ENCODE data around the gene PPP1R9A. TPM values are rescaled to one million over a fixed set of nuclear protein-coding genes. Genes with fewer than 3 reads are reported as not detected.

PPP1R9A gene
- total RNA-seq, 2 experiments from 2014 or later, result not detected

DNA sequence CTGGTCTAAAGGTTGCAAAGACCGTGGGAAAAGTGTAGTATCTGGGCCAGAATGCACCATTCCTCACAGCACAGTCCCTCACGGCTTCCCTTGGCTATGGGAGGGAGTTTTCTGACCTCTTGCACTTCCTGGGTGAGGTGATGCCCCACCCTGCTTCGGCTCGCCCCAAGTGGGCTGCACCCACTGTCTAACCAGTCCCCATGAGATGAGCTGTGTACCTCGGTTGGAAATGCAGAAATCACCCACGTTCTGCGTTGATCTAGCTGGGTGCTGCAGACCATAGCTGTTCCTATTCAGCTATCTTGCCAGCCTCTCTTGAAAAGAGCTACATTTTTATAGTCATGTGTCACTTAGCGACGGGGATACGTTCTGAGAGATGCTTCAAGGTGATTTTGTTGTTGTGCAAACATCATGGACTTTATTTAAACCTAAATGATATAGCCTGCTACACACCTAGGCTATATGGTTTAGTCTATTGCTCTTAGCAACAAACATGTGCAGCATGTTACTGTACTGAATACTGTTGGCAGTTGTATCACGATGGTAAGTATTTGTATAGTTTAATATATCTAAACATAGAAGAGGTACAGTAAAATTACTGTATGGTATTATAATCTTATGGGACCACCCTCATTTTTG, 120.0 kb downstream of the PPP1R9A start:
- DNase-seq, result no peak
- Mint-ChIP-seq H3K4me3 (no peak overlapping the region), H3K4me1 (ENCODE audit: low read depth) (no peaks in the 10 kb centered on the region), H3K27ac (no peak overlapping the region), H3K9me3 (peaks cover 18% of the 10 kb centered on the region), H3K27me3 (ENCODE audit: low read depth) (no peaks in the 10 kb centered on the region), H3K36me3 (ENCODE audit: low read depth) (no peaks in the 10 kb centered on the region)
- CTCF ChIA-PET, result no interaction called here
- intact Hi-C loops (cut with micrococcal nuclease), result no loop called here

DNA sequence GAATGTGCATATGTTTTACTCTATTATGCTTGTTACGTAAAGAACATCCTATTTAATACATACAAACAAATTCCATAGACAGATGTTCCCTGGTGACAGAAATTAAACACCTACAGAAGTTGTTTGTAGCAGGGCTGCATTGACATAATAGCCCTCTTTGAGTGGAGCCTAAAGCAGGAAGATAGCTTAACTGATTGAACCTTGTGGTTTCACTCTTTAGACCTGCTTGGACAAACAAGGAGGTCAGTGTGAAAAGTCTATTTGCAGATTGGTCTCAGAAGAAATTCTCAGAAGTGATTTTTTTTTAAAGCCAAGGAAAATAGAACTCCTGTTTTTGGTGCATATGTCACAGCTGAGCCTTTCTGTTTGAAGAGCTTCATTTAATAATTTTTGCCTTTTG, 121.3 kb downstream of the PPP1R9A start:
- CTCF ChIA-PET, result no interaction called here
- no peaks in the 10 kb centered on the region for H3K36me3 Mint-ChIP-seq (ENCODE audit: low read depth)
- peaks cover 15% of the 10 kb centered on the region for H3K9me3 Mint-ChIP-seq
- peaks cover 3% of the 10 kb centered on the region for H3K27me3 Mint-ChIP-seq (ENCODE audit: low read depth)
- no peak overlapping the region for H3K27ac Mint-ChIP-seq
- H3K4me3 Mint-ChIP-seq, result no peak overlapping the region
- DNase-seq, result no peak
- intact Hi-C loops (cut with micrococcal nuclease), result no loop called here
- no peaks in the 10 kb centered on the region for H3K4me1 Mint-ChIP-seq (ENCODE audit: low read depth)

DNA sequence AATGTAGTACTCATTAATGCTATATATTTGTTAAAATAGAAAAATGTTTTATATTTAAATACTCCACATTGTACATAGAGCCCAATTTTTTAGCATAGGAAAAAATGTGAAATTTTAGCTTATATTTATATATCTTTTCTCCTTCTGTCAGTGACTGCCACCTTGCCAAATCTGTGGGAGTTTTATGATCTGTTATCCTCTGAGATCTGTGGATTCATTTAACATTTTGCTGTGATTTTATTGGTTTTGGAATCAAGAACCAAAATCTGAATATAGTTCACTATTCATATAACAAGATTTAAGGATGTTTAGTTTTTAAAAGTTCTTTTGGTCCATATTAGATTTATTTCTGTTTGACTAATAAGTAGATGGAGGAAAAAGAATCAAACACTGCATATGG, 127.9 kb downstream of the PPP1R9A start:
- no peaks in the 10 kb centered on the region for H3K4me1 Mint-ChIP-seq (ENCODE audit: low read depth)
- H3K36me3 Mint-ChIP-seq (ENCODE audit: low read depth), result no peaks in the 10 kb centered on the region
- no peak for DNase-seq
- H3K4me3 Mint-ChIP-seq, result no peak overlapping the region
- no peak overlapping the region for H3K27ac Mint-ChIP-seq
- CTCF ChIA-PET, result no interaction called here
- peaks cover 3% of the 10 kb centered on the region for H3K27me3 Mint-ChIP-seq (ENCODE audit: low read depth)
- no peaks in the 10 kb centered on the region for H3K9me3 Mint-ChIP-seq
- intact Hi-C loops (cut with micrococcal nuclease), result no loop called here

DNA sequence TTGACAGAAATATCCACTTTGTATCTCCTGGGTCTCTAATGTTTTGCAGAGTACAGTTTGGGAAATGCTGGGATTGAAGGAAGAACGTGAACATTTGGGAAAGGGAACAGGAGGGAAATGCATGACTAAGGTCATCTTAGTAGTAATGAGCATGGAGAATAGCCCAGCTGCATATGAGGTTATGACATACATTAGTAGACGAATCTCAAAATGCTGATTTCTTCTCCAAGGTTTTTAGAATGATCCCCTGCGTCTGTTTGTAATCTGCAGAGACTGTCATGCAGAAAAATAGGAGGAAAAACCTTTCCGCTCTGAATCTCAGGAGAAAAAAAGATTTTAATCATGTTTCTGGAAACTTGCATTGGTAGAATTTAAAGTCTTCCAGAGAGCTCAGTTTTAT, 133.6 kb downstream of the PPP1R9A start:
- Mint-ChIP-seq H3K27ac (no peak overlapping the region), H3K4me1 (ENCODE audit: low read depth) (no peaks in the 10 kb centered on the region), H3K36me3 (ENCODE audit: low read depth) (no peaks in the 10 kb centered on the region), H3K27me3 (ENCODE audit: low read depth) (no peaks in the 10 kb centered on the region), H3K9me3 (no peaks in the 10 kb centered on the region), H3K4me3 (no peak overlapping the region)
- CTCF ChIA-PET, result no interaction called here
- no peak for DNase-seq
- intact Hi-C loops (cut with micrococcal nuclease), result no loop called here

DNA sequence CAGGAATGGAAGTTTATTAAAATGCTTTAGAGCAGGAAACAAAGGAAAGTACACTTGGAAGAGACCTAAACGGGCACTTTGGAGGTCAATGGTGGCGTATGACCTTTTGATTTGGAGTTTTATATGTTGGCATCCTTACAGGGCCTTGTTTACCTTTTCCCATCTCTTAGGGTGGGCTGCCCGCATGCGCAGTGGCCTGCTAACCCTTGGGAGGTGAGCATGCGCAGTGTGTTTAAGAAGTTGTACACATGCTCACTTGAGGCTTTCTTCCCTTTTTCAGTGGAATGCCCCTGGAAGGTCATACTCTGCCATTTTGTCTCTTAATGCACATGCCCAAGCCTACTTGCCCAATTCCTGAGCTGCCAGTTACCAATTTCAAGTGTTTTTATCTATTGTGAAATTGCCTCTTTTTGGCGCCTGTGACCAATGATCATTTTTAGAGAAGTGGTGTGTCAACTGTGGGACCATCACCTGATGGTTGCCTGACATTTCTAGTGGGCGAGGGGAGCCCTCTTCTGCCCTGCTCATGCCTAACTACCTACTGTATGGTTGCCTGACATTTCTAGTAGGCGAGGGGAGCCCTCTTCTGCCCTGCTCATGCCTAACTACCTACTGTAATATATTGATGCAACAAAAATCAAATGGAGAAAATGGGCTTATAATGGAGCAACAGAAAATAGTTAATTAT, 138.0 kb downstream of the PPP1R9A start:
- intact Hi-C loops (cut with micrococcal nuclease), result no loop called here
- no peaks in the 10 kb centered on the region for H3K4me1 Mint-ChIP-seq (ENCODE audit: low read depth)
- no peaks in the 10 kb centered on the region for H3K9me3 Mint-ChIP-seq
- CTCF ChIA-PET, result no interaction called here
- no peak overlapping the region for H3K27ac Mint-ChIP-seq
- no peaks in the 10 kb centered on the region for H3K27me3 Mint-ChIP-seq (ENCODE audit: low read depth)
- H3K4me3 Mint-ChIP-seq, result no peak overlapping the region
- DNase-seq, result peak; percentile 4
- no peaks in the 10 kb centered on the region for H3K36me3 Mint-ChIP-seq (ENCODE audit: low read depth)

DNA sequence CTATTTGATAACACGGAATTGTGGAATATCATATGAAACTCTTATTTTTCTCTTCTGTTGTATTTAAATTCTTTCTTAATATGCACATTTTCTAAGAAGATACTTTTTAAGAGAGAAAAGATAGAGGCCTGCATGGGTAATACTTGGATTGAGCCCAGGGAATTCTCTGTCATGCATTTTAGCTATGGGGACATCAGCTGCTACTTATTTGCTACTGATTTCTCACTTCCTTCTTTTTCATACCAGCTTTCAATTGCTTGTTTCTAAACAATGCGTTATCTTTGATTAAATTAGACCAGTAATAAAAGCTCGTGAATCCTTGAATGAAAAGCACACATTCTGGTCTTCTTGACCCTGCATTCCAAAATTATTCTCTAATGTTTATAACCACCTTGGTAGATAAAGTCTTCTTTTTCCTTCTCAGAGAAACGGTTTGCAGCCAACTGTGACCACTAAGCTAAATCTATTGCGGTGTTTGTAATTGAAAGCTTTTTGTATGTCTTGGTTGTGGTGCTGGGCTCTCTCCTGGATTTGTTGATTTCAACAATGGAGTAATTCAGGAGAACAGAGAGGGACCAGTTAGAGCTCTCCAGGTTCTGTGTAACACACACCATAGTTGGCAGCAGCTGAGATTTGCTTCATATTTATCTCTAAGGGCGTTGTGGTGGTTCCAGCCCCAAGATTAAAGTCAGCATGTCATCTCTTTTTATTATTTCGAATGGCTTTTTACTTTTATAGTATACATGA, 139.3 kb downstream of the PPP1R9A start:
- DNase-seq, result no peak
- H3K4me3 Mint-ChIP-seq, result no peak overlapping the region
- no peaks in the 10 kb centered on the region for H3K4me1 Mint-ChIP-seq (ENCODE audit: low read depth)
- intact Hi-C loops (cut with micrococcal nuclease), result no loop called here
- H3K9me3 Mint-ChIP-seq, result no peaks in the 10 kb centered on the region
- no peak overlapping the region for H3K27ac Mint-ChIP-seq
- no peaks in the 10 kb centered on the region for H3K27me3 Mint-ChIP-seq (ENCODE audit: low read depth)
- H3K36me3 Mint-ChIP-seq (ENCODE audit: low read depth), result no peaks in the 10 kb centered on the region
- CTCF ChIA-PET, result no interaction called here

DNA sequence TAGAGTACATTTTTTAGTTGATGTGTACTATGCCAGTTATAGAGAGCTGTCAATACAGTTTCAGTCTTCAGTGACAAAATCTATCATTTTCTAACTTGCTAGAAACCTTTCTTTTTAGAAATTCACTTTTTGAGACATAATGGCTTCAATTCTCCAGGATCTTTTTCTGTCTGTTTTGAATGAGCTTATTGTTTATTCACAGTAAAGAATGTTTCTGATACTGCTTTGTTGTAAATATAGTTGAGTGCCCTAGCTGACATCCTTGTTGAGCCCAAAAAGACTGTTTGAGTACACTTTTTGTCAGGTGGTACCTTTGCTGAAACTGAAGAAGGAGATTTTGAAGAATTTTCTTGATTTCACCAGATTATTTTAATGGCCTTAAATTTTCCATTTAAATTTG, 139.9 kb downstream of the PPP1R9A start:
- intact Hi-C loops (cut with micrococcal nuclease), result no loop called here
- Mint-ChIP-seq H3K4me1 (ENCODE audit: low read depth) (no peaks in the 10 kb centered on the region), H3K27ac (no peak overlapping the region), H3K27me3 (ENCODE audit: low read depth) (no peaks in the 10 kb centered on the region), H3K9me3 (no peaks in the 10 kb centered on the region), H3K36me3 (ENCODE audit: low read depth) (no peaks in the 10 kb centered on the region), H3K4me3 (no peak overlapping the region)
- no peak for DNase-seq
- CTCF ChIA-PET, result no interaction called here

DNA sequence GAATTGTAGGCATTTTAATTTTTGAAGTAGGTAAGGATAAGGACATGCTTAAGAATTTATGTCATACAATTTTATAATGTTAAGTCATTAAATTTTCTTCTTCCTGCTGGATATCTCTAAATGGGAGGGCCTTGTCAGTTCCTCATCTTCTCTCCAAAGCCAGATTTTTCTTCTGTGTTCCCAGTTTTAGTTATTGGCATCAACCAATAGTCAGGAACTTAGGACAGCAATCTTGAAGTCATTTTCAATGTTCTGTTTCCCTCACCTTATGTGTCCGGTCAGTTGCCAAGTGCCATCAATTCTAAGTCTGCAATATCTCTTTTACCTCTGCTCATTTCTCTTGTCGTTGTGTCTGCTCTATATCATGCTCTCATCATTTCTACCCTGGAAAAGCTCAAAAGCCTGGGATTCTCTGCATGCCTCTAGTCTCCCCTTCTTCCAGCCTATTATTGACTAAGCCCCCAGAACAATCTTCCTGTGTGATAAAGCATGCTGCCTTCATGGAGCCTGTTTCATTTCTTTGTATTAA, 145.2 kb downstream of the PPP1R9A start:
- Mint-ChIP-seq H3K4me1 (ENCODE audit: low read depth) (no peaks in the 10 kb centered on the region), H3K9me3 (no peaks in the 10 kb centered on the region), H3K4me3 (no peak overlapping the region), H3K27me3 (ENCODE audit: low read depth) (no peaks in the 10 kb centered on the region), H3K27ac (no peak overlapping the region), H3K36me3 (ENCODE audit: low read depth) (no peaks in the 10 kb centered on the region)
- CTCF ChIA-PET, result no interaction called here
- intact Hi-C loops (cut with micrococcal nuclease), result no loop called here
- no peak for DNase-seq

DNA sequence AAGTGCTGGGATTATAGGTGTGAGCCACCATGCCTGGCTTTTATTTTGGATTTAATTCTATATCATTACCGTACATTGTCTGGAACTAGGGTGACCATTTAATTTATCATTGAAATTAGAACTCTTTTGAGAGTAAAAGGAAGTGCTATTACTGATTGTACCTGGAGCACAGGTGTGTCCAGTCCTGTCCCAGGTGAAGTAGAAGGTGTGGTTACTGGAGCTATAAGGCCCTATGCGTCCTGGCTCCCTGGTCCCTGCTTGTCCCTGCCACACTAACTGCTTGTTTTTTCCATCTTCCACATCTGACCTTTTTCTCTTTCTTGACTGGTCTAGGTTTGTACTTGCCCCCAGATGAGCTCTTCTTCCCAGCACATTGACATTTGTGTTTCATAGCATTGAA, 147.0 kb downstream of the PPP1R9A start:
- Mint-ChIP-seq H3K27me3 (ENCODE audit: low read depth) (no peaks in the 10 kb centered on the region), H3K9me3 (no peaks in the 10 kb centered on the region), H3K4me3 (no peak overlapping the region), H3K36me3 (ENCODE audit: low read depth) (no peaks in the 10 kb centered on the region), H3K27ac (no peak overlapping the region), H3K4me1 (ENCODE audit: low read depth) (no peaks in the 10 kb centered on the region)
- intact Hi-C loops (cut with micrococcal nuclease), result no loop called here
- CTCF ChIA-PET, result no interaction called here
- no peak for DNase-seq

DNA sequence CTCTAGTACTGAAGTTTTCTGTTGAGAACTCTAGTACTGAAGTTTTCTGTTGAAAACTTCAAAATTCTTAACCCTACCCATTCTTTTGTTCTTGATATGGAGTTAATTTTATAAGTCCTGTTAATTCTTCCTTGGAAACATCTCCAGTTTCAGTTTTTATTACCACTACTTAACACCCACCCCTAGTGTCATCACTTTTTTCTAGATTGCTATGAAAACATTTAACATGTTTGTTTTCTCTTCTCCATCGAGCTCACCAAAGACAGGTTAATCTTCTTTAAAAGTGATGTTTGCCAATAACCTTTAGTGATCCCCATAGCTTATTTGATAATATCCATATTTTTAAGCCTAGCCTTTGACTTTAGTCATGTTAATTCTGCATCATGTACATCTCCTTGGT, 147.9 kb downstream of the PPP1R9A start:
- no peak for DNase-seq
- Mint-ChIP-seq H3K9me3 (no peaks in the 10 kb centered on the region), H3K27me3 (ENCODE audit: low read depth) (no peaks in the 10 kb centered on the region), H3K27ac (no peak overlapping the region), H3K4me3 (no peak overlapping the region), H3K4me1 (ENCODE audit: low read depth) (no peaks in the 10 kb centered on the region), H3K36me3 (ENCODE audit: low read depth) (no peaks in the 10 kb centered on the region)
- intact Hi-C loops (cut with micrococcal nuclease), result no loop called here
- CTCF ChIA-PET, result no interaction called here

DNA sequence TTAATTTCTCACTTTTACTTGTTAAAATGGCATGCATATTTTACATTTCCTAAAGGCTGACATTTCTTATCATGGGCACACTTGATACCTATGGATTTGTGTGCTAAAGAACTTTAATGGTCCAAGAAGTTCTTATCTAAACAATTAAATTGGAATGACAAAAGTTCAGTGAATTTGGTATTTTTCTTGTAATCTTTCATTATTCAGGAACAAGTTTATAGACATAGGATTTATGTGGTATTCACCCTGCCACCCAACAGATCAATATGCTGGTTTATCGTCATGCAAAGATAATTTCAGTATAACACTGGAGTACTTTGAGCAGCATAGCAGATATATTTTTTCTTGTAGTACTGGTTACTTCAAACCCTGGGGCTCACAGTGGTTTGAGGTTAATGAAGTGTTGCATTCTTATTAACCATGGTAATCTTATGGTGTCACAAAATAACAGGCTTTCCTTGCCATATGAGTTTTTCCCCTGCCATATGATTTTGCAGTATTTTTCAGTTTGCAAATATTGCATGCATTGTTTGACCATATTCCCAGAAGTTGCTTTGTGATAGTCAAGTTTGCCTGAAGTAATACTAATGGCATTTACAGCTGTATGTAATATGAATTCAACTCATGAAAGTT, 148.8 kb downstream of the PPP1R9A start:
- intact Hi-C loops (cut with micrococcal nuclease), result no loop called here
- CTCF ChIA-PET, result no interaction called here
- no peaks in the 10 kb centered on the region for H3K27me3 Mint-ChIP-seq (ENCODE audit: low read depth)
- DNase-seq, result no peak
- H3K4me1 Mint-ChIP-seq (ENCODE audit: low read depth), result no peaks in the 10 kb centered on the region
- no peaks in the 10 kb centered on the region for H3K9me3 Mint-ChIP-seq
- no peak overlapping the region for H3K27ac Mint-ChIP-seq
- no peaks in the 10 kb centered on the region for H3K36me3 Mint-ChIP-seq (ENCODE audit: low read depth)
- H3K4me3 Mint-ChIP-seq, result no peak overlapping the region

DNA sequence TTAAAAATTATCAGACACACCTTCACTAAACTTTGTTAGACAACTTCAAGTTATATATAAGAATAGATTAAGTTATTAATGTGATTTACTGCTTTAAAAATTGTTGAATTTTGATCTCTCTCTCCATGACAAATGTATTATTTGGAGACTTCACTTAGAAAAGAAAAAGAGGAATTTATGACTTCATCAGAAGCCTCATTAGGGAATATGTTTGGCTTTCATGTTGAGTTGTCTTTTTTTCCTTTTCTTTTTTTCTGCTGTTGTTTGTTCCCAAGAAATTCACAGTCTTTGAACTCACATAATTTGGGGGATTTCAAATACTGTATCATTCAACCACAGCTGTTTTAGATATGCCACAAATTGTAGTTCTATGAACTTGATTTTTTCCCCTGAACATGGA, 149.5 kb downstream of the PPP1R9A start:
- no peaks in the 10 kb centered on the region for H3K9me3 Mint-ChIP-seq
- no peak for DNase-seq
- no peaks in the 10 kb centered on the region for H3K27me3 Mint-ChIP-seq (ENCODE audit: low read depth)
- no peaks in the 10 kb centered on the region for H3K36me3 Mint-ChIP-seq (ENCODE audit: low read depth)
- no peak overlapping the region for H3K27ac Mint-ChIP-seq
- no peaks in the 10 kb centered on the region for H3K4me1 Mint-ChIP-seq (ENCODE audit: low read depth)
- H3K4me3 Mint-ChIP-seq, result no peak overlapping the region
- CTCF ChIA-PET, result no interaction called here
- intact Hi-C loops (cut with micrococcal nuclease), result no loop called here
